IPS DF 6.9 (cell line): ENCODE results near the gene MRTO4.
"Not testable (repeated sequence)": the region's sequence is repeated elsewhere in the genome, so short reads cannot be mapped to it uniquely, and the experiment has no call there.

Experiments used
- DNase-seq: peaks from one replicate; pipeline ENCODE4 v3.0.0-alpha.2; 2013; ENCODE audit warnings: low read depth, low spot score
- H3K27ac ChIP-seq: one replicate; pipeline ENCODE4 v1.5.1; 2013; ENCODE audit warnings: low read length, control low read depth
- H3K27me3 ChIP-seq: 2 replicates; pipeline ENCODE4 v1.6.1; 2013; ENCODE audit warnings: mild to moderate bottlenecking, low read length; ENCODE audit not compliant: control insufficient read depth, insufficient read depth
- H3K36me3 ChIP-seq: 2 replicates; pipeline ENCODE4 v1.6.1; 2013; ENCODE audit warnings: low read length; ENCODE audit not compliant: control insufficient read depth, insufficient read depth
- H3K4me1 ChIP-seq: 2 replicates; pipeline ENCODE4 v1.6.1; 2013; ENCODE audit warnings: low read length; ENCODE audit not compliant: control insufficient read depth, insufficient read depth
- H3K4me3 ChIP-seq: 2 replicates; pipeline ENCODE4 v1.5.1; 2013; ENCODE audit warnings: mild to moderate bottlenecking, low read length
- H3K9me3 ChIP-seq: 2 replicates; pipeline ENCODE4 v1.6.1; 2013; ENCODE audit warnings: low read length, inconsistent platforms; ENCODE audit not compliant: control insufficient read depth, insufficient read depth
- WGBS: extraction: QIAGEN DNeasy Blood & Tissue Kit; methylation state at CpG from one replicate; pipeline ENCODE4 v1.1.7; 2013; ENCODE audit warnings: mixed read lengths, missing lambda C conversion rate; ENCODE audit not compliant: insufficient read length, insufficient coverage; 5-methylcytosine and 5-hydroxymethylcytosine counted together

The MRTO4 gene

GRCh38 chr1:19209990-19210771 lies 41.4 kb upstream of the MRTO4 start, which contains the start of gene UBR4:
Gene UBR4 (minus strand): TSS chr1:19210266. CDS start chr1:19210248, 18 bp downstream.
- DNase-seq: peak; percentile 86
- Histone ChIP-seq H3K4me1 (no peaks in the 10 kb centered on the region), H3K9me3 (no peaks in the 10 kb centered on the region), H3K36me3 (no peaks in the 10 kb centered on the region), H3K4me3 (peak within 1 kb of the TSS; percentile 77; the same call in 1 of the 2 replicates), H3K27ac (no peak within 1 kb of the TSS), H3K27me3 (no peaks in the 10 kb centered on the region)
- WGBS: no CpG with 5 or more reads among the region's 80 CpGs

- H3K4me1 ChIP-seq: no peaks in the 10 kb centered on the region
- WGBS: no CpG with 5 or more reads among the region's 12 CpGs
- H3K4me3 ChIP-seq: peak overlapping the region; percentile 77; the same call in 1 of the 2 replicates
- no peaks in the 10 kb centered on the region for H3K27me3 ChIP-seq
- H3K36me3 ChIP-seq: no peaks in the 10 kb centered on the region
- no peak for DNase-seq
- no peaks in the 10 kb centered on the region for H3K9me3 ChIP-seq
- H3K27ac ChIP-seq: no peak overlapping the region
Measured at GRCh38 chr1:19210772-19211549, 40.6 kb upstream of the MRTO4 start.

- Histone ChIP-seq H3K27ac (no peak overlapping the region), H3K36me3 (no peaks in the 10 kb centered on the region), H3K9me3 (no peaks in the 10 kb centered on the region), H3K4me1 (no peaks in the 10 kb centered on the region), H3K27me3 (no peaks in the 10 kb centered on the region), H3K4me3 (no peak overlapping the region)
- DNase-seq: no peak
Measured at GRCh38 chr1:19212167-19212566, 39.4 kb upstream of the MRTO4 start.

DNA sequence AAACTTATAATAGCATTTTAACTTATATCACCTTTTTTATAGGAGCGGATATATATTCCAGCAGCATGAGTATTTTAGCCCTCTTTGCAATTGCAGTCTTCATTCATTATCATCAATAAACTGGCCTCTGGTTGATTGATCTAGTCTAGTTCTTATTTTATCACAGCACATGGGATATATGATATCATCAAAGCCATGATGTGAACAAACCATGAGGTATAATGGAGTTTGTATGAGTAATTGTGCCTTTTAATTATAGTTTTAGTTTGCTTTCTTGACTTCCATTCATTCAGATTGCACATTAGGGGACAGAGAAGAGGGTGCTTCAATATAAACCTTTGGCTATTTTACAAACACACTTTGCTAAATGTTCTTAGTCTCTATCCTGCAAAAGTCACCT lies 38.0 kb upstream of the MRTO4 start:
- Histone ChIP-seq H3K9me3 (no peaks in the 10 kb centered on the region), H3K4me3 (no peak overlapping the region), H3K4me1 (no peaks in the 10 kb centered on the region), H3K27me3 (no peaks in the 10 kb centered on the region), H3K27ac (no peak overlapping the region), H3K36me3 (no peaks in the 10 kb centered on the region)
- DNase-seq: no peak
- no CpG with 5 or more reads among the region's 1 CpG for WGBS

DNA sequence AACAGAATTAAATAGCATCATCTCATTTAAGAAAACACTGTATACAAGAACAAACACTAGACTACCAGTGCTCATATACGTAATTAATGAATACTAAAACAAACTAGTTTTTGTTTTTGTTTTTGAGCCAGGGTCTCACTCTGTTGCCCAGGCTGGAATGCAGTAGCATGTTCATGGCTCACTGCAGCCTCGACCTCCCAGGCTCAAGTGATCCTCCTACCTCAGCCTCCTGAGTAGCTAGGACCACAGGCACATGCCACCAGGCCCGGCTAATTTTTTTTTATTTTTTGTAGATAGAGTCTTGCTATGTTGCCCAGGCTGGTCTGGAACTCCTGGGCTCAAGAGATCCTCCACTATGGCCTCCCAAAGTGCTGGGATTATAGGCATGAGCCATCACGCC lies 35.0 kb upstream of the MRTO4 start:
- H3K36me3 ChIP-seq, H3K4me1 ChIP-seq, H3K4me3 ChIP-seq, H3K9me3 ChIP-seq, H3K27me3 ChIP-seq, DNase-seq, H3K27ac ChIP-seq: not testable (repeated sequence)
- no CpG with 5 or more reads among the region's 4 CpGs for WGBS

DNA sequence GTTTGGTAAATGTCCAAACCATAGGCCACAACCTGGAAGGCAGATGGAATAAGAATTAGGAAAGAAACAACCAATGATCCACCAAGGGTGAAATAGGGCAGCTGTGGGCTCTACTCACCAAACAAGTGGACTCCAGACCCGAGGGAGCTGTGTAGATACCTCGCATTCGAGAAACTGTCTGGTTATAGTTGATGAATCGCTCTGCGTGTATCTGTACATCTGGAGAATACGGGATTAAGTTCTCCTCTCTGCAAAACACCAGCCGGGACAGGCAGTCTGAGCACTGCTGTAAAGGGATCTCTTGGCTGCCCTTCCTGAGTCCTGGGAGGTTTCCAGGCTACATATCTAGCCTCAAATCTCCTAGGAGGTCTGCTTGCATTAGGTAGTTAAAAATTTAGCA lies 32.2 kb upstream of the MRTO4 start:
- no peaks in the 10 kb centered on the region for H3K9me3 ChIP-seq
- H3K27ac ChIP-seq: no peak overlapping the region
- no peaks in the 10 kb centered on the region for H3K27me3 ChIP-seq
- no peaks in the 10 kb centered on the region for H3K4me1 ChIP-seq
- no CpG with 5 or more reads among the region's 7 CpGs for WGBS
- DNase-seq: no peak
- H3K4me3 ChIP-seq: no peak overlapping the region
- peaks cover 24% of the 10 kb centered on the region for H3K36me3 ChIP-seq

DNA sequence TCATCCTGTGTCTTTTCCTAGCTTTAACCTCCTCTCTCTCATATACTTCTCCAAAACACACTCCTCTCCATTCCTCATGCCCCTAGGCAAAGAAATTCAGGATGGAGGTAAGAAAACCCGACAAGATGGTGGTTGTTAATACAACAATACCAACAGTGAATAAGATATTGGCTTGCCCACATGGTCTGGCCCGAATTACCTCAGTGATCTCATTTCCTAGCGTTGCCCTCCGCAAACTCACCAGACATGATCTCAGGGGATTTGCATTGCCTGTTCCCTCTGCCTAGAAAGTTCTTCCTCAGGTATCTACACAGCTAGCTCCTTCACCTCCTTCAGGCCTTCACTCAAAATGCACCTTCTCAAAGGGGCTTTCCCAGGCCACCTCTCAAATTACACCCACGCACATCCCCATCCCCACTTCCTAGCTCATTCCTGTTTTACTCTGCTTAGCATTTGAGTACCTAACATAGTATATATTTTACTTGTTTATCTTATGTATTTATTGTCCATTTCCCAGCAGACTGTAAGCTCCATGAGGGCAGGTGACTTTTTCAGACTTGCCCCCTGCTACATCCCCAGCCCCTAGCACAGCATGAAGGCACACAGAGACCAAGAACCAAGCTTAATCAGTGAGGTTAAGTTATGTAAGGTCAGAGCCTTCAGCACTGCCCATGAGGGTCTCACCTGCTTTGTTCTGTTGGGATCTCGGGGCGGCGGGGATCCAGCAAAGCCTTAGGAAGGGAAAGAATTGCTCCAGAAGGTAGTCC lies 31.3 kb upstream of the MRTO4 start:
- Histone ChIP-seq H3K4me1 (no peaks in the 10 kb centered on the region), H3K27me3 (no peaks in the 10 kb centered on the region), H3K4me3 (no peak overlapping the region), H3K9me3 (no peaks in the 10 kb centered on the region), H3K27ac (no peak overlapping the region), H3K36me3 (peaks cover 26% of the 10 kb centered on the region)
- DNase-seq: no peak
- WGBS: no CpG with 5 or more reads among the region's 8 CpGs

- Histone ChIP-seq H3K4me1 (no peaks in the 10 kb centered on the region), H3K36me3 (peaks cover 29% of the 10 kb centered on the region), H3K27ac (no peak overlapping the region), H3K9me3 (no peaks in the 10 kb centered on the region), H3K4me3 (no peak overlapping the region), H3K27me3 (no peaks in the 10 kb centered on the region)
- no peak for DNase-seq
- no CpG with 5 or more reads among the region's 7 CpGs for WGBS
Measured at GRCh38 chr1:19220991-19221390, 30.6 kb upstream of the MRTO4 start.

- no peak for DNase-seq
- Histone ChIP-seq H3K4me1 (no peaks in the 10 kb centered on the region), H3K27ac (no peak overlapping the region), H3K4me3 (no peak overlapping the region), H3K27me3 (no peaks in the 10 kb centered on the region), H3K36me3 (peaks cover 29% of the 10 kb centered on the region), H3K9me3 (no peaks in the 10 kb centered on the region)
- no CpG with 5 or more reads among the region's 11 CpGs for WGBS
Measured at GRCh38 chr1:19222573-19222972, 29.0 kb upstream of the MRTO4 start.

- Histone ChIP-seq H3K36me3 (peaks cover 29% of the 10 kb centered on the region), H3K27ac (no peak overlapping the region), H3K27me3 (no peaks in the 10 kb centered on the region), H3K4me1 (no peaks in the 10 kb centered on the region), H3K9me3 (no peaks in the 10 kb centered on the region), H3K4me3 (no peak overlapping the region)
- no CpG with 5 or more reads among the region's 15 CpGs for WGBS
- no peak for DNase-seq
Measured at GRCh38 chr1:19222979-19223824, 28.4 kb upstream of the MRTO4 start.
